ENCODE data around the gene PEX14.

PEX14 gene

GRCh38 chr1:10672343-10673050, 197.7 kb downstream of the PEX14 start:
- TF ChIP-seq PATZ1 (CRISPR knock-in tag; IDR thresholded peaks at IDR 0.05; ENCODE audit: borderline replicate concordance) (no peak), ZNF8 (CRISPR knock-in tag; IDR thresholded peaks at IDR 0.05) (no peak), ZFP30 (CRISPR knock-in tag; IDR thresholded peaks at IDR 0.05) (no peak), TOX (CRISPR knock-in tag; IDR thresholded peaks at IDR 0.05; ENCODE audit: borderline replicate concordance) (no peak), ESRRG (CRISPR knock-in tag; IDR thresholded peaks at IDR 0.05) (no peak), ARNTL (CRISPR knock-in tag; IDR thresholded peaks at IDR 0.05; ENCODE audit: borderline replicate concordance, low read depth) (no peak), BACH2 (CRISPR knock-in tag; IDR thresholded peaks at IDR 0.05; ENCODE audit: borderline replicate concordance) (no peak), TCF4 (CRISPR knock-in tag; IDR thresholded peaks at IDR 0.05; ENCODE audit: borderline replicate concordance) (no peak), ZFP3 (CRISPR knock-in tag; IDR thresholded peaks at IDR 0.05) (no peak), GLIS3 (CRISPR knock-in tag; IDR thresholded peaks at IDR 0.05) (no peak), CSDC2 (CRISPR knock-in tag; IDR thresholded peaks at IDR 0.05) (no peak), ISL1 (CRISPR knock-in tag; IDR thresholded peaks at IDR 0.05) (no peak), ZC3H10 (CRISPR knock-in tag; IDR thresholded peaks at IDR 0.05) (no peak)
- TF ChIP-seq, protein P1, sequence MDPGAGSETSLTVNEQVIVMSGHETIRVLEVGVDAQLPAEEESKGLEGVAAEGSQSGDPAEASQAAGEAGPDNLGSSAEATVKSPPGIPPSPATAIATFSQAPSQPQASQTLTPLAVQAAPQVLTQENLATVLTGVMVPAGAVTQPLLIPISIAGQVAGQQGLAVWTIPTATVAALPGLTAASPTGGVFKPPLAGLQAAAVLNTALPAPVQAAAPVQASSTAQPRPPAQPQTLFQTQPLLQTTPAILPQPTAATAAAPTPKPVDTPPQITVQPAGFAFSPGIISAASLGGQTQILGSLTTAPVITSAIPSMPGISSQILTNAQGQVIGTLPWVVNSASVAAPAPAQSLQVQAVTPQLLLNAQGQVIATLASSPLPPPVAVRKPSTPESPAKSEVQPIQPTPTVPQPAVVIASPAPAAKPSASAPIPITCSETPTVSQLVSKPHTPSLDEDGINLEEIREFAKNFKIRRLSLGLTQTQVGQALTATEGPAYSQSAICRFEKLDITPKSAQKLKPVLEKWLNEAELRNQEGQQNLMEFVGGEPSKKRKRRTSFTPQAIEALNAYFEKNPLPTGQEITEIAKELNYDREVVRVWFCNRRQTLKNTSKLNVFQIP (CRISPR knock-in tag; IDR thresholded peaks at IDR 0.05; ENCODE audit: borderline replicate concordance, low read depth) = no peak
- TF ChIP-seq, protein P2, sequence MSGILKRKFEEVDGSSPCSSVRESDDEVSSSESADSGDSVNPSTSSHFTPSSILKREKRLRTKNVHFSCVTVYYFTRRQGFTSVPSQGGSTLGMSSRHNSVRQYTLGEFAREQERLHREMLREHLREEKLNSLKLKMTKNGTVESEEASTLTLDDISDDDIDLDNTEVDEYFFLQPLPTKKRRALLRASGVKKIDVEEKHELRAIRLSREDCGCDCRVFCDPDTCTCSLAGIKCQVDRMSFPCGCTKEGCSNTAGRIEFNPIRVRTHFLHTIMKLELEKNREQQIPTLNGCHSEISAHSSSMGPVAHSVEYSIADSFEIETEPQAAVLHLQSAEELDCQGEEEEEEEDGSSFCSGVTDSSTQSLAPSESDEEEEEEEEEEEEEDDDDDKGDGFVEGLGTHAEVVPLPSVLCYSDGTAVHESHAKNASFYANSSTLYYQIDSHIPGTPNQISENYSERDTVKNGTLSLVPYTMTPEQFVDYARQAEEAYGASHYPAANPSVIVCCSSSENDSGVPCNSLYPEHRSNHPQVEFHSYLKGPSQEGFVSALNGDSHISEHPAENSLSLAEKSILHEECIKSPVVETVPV (CRISPR knock-in tag; IDR thresholded peaks at IDR 0.05) = no peak
- TF ChIP-seq, protein P3, sequence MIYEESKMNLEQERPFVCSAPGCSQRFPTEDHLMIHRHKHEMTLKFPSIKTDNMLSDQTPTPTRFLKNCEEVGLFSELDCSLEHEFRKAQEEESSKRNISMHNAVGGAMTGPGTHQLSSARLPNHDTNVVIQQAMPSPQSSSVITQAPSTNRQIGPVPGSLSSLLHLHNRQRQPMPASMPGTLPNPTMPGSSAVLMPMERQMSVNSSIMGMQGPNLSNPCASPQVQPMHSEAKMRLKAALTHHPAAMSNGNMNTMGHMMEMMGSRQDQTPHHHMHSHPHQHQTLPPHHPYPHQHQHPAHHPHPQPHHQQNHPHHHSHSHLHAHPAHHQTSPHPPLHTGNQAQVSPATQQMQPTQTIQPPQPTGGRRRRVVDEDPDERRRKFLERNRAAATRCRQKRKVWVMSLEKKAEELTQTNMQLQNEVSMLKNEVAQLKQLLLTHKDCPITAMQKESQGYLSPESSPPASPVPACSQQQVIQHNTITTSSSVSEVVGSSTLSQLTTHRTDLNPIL (CRISPR knock-in tag; IDR thresholded peaks at IDR 0.05; ENCODE audit: low read depth) = no peak
- TF ChIP-seq, protein P4, sequence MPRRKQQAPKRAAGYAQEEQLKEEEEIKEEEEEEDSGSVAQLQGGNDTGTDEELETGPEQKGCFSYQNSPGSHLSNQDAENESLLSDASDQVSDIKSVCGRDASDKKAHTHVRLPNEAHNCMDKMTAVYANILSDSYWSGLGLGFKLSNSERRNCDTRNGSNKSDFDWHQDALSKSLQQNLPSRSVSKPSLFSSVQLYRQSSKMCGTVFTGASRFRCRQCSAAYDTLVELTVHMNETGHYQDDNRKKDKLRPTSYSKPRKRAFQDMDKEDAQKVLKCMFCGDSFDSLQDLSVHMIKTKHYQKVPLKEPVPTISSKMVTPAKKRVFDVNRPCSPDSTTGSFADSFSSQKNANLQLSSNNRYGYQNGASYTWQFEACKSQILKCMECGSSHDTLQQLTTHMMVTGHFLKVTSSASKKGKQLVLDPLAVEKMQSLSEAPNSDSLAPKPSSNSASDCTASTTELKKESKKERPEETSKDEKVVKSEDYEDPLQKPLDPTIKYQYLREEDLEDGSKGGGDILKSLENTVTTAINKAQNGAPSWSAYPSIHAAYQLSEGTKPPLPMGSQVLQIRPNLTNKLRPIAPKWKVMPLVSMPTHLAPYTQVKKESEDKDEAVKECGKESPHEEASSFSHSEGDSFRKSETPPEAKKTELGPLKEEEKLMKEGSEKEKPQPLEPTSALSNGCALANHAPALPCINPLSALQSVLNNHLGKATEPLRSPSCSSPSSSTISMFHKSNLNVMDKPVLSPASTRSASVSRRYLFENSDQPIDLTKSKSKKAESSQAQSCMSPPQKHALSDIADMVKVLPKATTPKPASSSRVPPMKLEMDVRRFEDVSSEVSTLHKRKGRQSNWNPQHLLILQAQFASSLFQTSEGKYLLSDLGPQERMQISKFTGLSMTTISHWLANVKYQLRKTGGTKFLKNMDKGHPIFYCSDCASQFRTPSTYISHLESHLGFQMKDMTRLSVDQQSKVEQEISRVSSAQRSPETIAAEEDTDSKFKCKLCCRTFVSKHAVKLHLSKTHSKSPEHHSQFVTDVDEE (CRISPR knock-in tag; IDR thresholded peaks at IDR 0.05) = no peak
- no peak for ATAC-seq

DNA sequence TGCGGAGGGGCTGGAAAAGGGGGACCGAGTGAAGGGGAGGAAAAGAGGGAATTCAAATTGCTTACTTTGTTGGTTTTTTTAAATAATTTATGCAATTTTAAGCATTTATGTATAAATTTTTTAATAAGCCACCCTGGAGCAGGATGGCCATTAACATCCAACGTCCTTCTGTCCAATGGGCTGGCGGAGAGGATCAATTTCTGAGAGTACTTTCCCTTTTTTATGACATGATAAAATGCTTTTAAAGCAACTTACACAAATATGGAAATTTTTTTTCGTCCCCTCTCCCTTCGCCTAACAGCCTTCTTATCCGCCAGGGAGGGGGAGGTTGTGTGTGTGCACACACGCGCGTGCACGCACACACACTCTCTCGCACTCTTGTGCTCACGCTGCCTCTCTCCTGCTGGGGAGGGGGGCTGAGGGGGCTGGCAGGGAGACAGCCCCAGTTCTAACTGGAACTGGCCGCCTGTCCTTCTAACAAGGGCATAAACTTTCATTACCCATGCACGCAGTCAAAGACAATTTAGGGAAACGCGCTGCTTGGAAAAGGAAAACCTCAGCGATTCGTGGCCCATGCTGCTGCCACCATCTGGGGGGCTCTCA, 198.5 kb downstream of the PEX14 start:
- ATAC-seq = no peak
- TF ChIP-seq ZNF565 (CRISPR knock-in tag; conservative IDR thresholded peaks at IDR 0.05; ENCODE audit: low read depth) = no peak
- TF ChIP-seq CSDC2 (CRISPR knock-in tag; IDR thresholded peaks at IDR 0.05) = no peak
- no peak for TF ChIP-seq BACH2 (CRISPR knock-in tag; IDR thresholded peaks at IDR 0.05; ENCODE audit: borderline replicate concordance)
- TF ChIP-seq TCF4 (CRISPR knock-in tag; IDR thresholded peaks at IDR 0.05; ENCODE audit: borderline replicate concordance) = no peak
- TF ChIP-seq ZFP3 (CRISPR knock-in tag; IDR thresholded peaks at IDR 0.05) = no peak
- TF ChIP-seq, protein P2 (CRISPR knock-in tag; IDR thresholded peaks at IDR 0.05) = no peak
- TF ChIP-seq, protein P3 (CRISPR knock-in tag; IDR thresholded peaks at IDR 0.05; ENCODE audit: low read depth) = no peak
- no peak for TF ChIP-seq ESRRG (CRISPR knock-in tag; IDR thresholded peaks at IDR 0.05)
- TF ChIP-seq ARNTL (CRISPR knock-in tag; IDR thresholded peaks at IDR 0.05; ENCODE audit: borderline replicate concordance, low read depth) = no peak
- TF ChIP-seq PPARA (CRISPR knock-in tag; IDR thresholded peaks at IDR 0.05; ENCODE audit: borderline replicate concordance) = no peak

All from SK-N-SH treated with all-trans-retinoic acid at 6 μM for 48 hours (cell line).